Measurements from ENCODE around the gene MTHFD2.
"Not testable (repeated sequence)": the region's sequence is repeated elsewhere in the genome, so short reads cannot be mapped to it uniquely, and the experiment has no call there.

MTHFD2 gene

GRCh38 chr2:74179063-74179865 is 19.2 kb upstream of the MTHFD2 start:
- H3K36me3 Mint-ChIP-seq (ENCODE audit: low read depth) = peaks cover 31% of the 10 kb centered on the region
- H3K4me1 Mint-ChIP-seq = peaks cover 14% of the 10 kb centered on the region
- H3K4me3 Mint-ChIP-seq = peak overlapping the region; percentile 85 to 98 (median 95)
- TF ChIP-seq CTCF (IDR thresholded peaks at IDR 0.05; ENCODE audit: unreplicated experiment in 3 of 3) = peak; percentile 51 to 60 (median 60)
- H3K27me3 Mint-ChIP-seq (ENCODE audit: low read depth) = no peaks in the 10 kb centered on the region
- peak overlapping the region; percentile 92 to 97 (median 94) for H3K27ac Mint-ChIP-seq
- H3K9me3 Mint-ChIP-seq = peaks cover 7% of the 10 kb centered on the region

- H3K36me3 Mint-ChIP-seq (ENCODE audit: low read depth) = peaks cover 6% of the 10 kb centered on the region
- no peak overlapping the region for H3K27ac Mint-ChIP-seq
- H3K27me3 Mint-ChIP-seq (ENCODE audit: low read depth) = no peaks in the 10 kb centered on the region
- H3K4me3 Mint-ChIP-seq = peak overlapping the region in 2 of 3 experiments; percentile 49 to 59
- no peaks in the 10 kb centered on the region for H3K9me3 Mint-ChIP-seq
- no peak for TF ChIP-seq CTCF (IDR thresholded peaks at IDR 0.05; ENCODE audit: unreplicated experiment in 3 of 3)
- H3K4me1 Mint-ChIP-seq = peaks cover 7% of the 10 kb centered on the region
Measured at GRCh38 chr2:74181739-74182138, 16.7 kb upstream of the MTHFD2 start.

GRCh38 chr2:74183878-74184277 is 14.5 kb upstream of the MTHFD2 start:
- TF ChIP-seq CTCF (IDR thresholded peaks at IDR 0.05; ENCODE audit: unreplicated experiment in 3 of 3) = no peak
- H3K36me3 Mint-ChIP-seq (ENCODE audit: low read depth) = no peaks in the 10 kb centered on the region
- H3K27me3 Mint-ChIP-seq (ENCODE audit: low read depth) = no peaks in the 10 kb centered on the region
- H3K4me1 Mint-ChIP-seq = no peaks in the 10 kb centered on the region
- no peak overlapping the region for H3K4me3 Mint-ChIP-seq
- no peak overlapping the region for H3K27ac Mint-ChIP-seq
- H3K9me3 Mint-ChIP-seq = no peaks in the 10 kb centered on the region

- H3K36me3 Mint-ChIP-seq (ENCODE audit: low read depth) = no peaks in the 10 kb centered on the region
Measured at GRCh38 chr2:74186038-74186437, 12.4 kb upstream of the MTHFD2 start.

GRCh38 chr2:74186706-74187105 is 11.7 kb upstream of the MTHFD2 start:
- H3K9me3 Mint-ChIP-seq; H3K36me3 Mint-ChIP-seq (ENCODE audit: low read depth); H3K27ac Mint-ChIP-seq; H3K4me3 Mint-ChIP-seq; H3K4me1 Mint-ChIP-seq; H3K27me3 Mint-ChIP-seq (ENCODE audit: low read depth): not testable (repeated sequence)

More at GRCh38 chr2:74186038-74186437, 12.4 kb upstream of the MTHFD2 start:
- no peak overlapping the region for H3K4me3 Mint-ChIP-seq
- no peak for TF ChIP-seq CTCF (IDR thresholded peaks at IDR 0.05; ENCODE audit: unreplicated experiment in 3 of 3)
- H3K27ac Mint-ChIP-seq = no peak overlapping the region
- no peaks in the 10 kb centered on the region for H3K9me3 Mint-ChIP-seq
- H3K4me1 Mint-ChIP-seq = no peaks in the 10 kb centered on the region
- H3K27me3 Mint-ChIP-seq (ENCODE audit: low read depth) = peaks cover 3% of the 10 kb centered on the region

- Mint-ChIP-seq H3K9me3 (no peaks in the 10 kb centered on the region), H3K36me3 (ENCODE audit: low read depth) (no peaks in the 10 kb centered on the region), H3K4me1 (no peaks in the 10 kb centered on the region), H3K27ac (no peak overlapping the region), H3K4me3 (no peak overlapping the region), H3K27me3 (ENCODE audit: low read depth) (peaks cover 3% of the 10 kb centered on the region)
- TF ChIP-seq CTCF (IDR thresholded peaks at IDR 0.05; ENCODE audit: unreplicated experiment in 3 of 3) = no peak
Measured at GRCh38 chr2:74188018-74188601, 10.3 kb upstream of the MTHFD2 start.

All from nephron (organoid).